GM19463 (cell line): ENCODE results near the gene RPH3AL.
"Not testable (repeated sequence)": the region's sequence is repeated elsewhere in the genome, so short reads cannot be mapped to it uniquely, and the experiment has no call there.

Experiments
- ATAC-seq: cut with Tn5 transposase; IDR thresholded peaks from one replicate; pipeline ENCODE4 v1.9.1; 2021; ENCODE audit warnings: mild to moderate bottlenecking, moderate library complexity; ENCODE audit not compliant: unreplicated experiment

RPH3AL gene

DNA sequence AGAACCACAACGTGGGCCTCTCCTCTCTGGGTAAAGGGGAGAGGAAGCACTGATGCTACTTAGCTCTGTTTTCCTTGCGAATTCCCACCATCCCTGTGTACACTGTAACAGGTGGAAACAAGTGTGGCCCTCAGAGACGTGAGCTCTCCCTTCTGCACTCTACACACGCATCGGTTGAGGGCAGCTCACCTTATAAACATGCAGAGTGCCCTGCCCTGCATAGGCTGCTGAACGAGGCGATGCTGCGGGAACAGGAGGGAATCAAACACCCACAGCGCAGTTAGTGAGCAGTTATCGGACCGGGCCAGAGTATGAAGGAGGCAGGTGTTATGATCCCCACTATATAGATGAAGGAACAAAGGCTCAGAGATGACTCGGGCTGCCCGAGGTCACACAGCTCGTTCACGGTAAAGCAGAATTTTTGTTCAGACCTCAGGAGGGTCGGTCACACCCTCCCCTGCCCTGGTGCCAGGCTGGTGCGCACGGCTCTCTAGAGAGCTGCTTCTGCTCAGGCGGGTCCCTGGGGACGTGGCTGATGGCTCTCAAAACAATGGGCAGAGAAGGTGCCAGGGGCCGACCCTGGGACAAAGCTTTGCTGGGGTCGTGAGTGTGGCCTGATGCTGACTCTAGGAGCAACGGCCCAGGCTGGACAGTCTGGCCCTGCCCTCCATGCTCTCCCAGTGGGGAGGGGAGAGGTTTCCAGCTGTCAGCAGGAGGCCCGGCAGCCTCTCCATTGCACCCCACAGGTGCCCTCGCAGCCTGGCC lies 68.5 kb downstream of the RPH3AL start:
- ATAC-seq, result no peak

DNA sequence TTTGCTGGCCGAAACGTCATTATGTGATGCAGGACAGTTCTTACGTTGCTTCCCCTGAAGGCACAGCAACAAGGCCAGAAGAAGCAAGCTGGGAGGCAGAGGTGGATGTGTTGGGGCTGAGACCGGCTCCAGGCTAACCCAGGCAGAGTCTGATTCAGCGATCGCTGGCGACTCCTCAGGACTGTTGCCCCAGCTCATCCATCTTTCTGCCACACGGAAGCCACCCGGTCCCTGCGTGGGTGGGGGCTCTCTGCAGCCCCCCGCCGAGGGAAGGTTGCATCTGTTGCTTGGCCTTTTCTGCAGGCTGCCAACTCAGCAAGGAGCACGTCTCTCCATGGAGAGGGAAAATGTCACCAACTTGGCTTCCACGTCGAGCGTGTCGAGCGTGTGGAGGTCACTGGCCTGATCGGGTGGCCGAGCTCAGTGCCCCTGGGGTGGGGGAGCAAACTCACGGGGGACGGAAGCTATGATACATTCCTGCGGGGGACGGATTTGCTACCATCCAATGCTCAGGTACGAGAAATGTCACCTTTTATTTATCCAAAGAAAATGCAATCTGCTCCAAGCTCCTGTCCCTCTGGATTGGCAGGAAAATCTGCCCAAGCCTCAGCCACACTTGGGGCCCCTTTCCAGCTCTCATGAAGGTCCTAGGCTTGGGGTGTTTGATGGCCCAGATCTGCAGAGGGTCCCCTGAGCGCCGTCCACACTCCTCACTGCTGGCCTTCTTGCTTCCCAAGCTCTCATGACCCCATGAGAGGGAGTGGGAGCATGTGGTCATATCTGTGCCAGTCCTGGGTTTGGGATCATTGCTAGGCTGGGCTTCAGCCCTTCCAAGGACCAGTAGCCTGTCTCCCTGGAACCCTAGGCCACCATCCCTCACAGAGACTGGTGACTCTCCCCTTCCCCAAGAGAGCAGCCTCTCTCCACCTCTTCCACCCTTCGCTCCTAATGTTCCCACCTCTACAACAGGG lies 69.4 kb downstream of the RPH3AL start:
- no peak for ATAC-seq

DNA sequence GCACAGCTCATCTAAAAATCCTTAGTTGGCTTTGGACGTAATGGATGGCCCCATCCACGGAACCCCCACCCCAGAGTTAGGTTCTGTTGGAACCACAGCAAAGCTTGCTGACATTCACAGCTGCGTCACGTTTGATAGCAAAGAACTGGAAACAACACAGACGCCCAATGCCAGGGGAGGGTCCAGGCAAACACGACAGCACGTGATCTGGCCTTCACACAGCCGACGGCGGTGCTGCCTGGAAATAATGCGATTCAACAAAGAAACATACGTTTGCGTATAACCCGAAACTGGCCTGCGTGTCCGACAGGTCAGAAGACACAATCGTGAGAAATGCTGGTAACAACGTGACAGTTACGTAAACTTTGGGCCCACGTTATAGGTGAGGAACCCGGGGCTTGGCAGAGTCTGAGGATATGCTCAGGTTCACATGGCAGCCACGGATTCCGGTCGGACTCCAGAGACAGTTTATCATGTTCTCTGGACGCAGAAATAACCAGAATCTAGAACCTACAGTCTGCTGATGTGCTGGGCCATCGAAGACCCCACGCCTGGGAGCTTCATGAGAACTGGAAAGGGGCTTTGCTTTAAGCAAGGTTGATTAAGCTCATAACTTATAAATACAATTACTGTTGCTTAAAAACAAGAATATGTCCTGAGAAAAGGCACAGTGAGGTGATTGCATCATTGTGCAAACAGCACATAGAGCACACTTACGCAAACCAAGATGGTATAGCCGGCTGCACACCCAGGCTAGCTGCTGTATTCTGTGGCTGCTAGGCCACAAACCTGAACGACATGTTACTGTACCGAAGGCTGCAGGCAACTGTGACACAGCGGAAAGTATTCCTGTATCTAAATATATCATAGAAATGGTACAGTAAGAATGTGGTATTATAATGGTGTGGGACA lies 70.4 kb downstream of the RPH3AL start:
- no peak for ATAC-seq

DNA sequence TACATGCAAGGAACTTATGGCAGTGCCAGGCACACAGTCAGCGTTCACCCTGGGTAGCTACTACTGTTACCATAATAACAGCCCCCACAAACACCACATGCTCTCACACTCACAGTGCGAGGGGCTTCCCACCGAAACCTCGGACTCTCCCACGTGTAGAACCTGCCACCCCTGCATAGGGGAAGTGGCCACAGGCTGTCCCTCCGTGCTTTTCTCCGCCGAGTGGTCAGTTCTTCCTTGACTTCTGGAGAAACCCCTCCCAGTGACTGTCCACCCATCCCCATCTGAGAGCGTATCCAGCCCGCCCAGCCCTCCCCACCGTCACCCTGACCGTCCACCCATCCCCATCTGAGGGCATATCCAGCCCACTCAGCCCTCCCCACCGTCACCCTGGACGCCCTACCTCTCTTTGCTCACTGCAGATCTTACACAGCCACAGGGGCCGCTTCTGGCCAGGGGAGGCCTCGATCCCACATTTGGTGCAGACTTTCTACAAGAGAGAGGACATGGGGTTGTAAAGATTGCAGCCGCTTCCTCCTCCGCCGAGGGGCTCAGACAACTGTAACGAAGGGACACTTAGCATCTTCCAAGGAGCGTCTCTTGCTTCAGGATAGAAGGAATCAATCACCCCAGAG lies 71.1 kb downstream of the RPH3AL start:
- no peak for ATAC-seq

DNA sequence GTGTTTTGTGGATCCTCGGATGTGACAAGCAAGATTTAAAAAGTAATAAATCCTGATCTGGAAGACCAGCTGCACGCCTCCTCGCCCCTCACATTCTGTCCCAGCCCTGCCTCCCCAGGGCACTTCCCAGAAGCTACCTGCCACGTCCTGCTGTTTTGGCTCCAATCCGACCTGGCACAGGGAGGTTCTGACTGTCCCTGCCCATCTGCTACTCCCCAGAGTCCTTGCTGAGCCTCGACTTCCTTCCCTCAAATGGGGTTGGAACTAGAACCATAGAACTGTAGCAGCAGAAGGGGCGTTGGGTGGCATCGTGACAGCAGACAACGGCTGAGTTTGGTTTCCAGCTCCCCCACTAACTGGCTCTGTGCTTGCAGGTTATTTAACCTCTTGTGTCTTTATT lies 71.7 kb downstream of the RPH3AL start:
- ATAC-seq, result no peak

DNA sequence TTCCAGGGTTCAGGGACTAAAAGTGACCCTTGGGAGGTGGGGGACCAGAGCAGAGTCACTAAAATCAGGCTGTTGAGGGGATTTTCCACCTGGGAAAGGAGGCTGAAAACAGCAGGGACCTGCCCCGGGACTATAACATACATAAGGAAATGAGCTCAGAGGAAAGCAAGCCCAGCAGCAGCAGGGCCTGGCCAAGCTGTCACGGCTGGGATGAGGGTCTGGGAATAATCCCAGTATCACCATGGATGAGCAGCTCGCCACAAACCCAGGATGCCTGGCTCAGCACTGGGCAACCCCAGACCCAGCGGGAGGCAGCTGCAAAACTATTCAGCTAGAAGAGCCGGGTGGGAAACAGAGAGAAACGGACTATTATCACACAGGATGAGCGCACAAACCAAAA lies 72.4 kb downstream of the RPH3AL start:
- no peak for ATAC-seq

DNA sequence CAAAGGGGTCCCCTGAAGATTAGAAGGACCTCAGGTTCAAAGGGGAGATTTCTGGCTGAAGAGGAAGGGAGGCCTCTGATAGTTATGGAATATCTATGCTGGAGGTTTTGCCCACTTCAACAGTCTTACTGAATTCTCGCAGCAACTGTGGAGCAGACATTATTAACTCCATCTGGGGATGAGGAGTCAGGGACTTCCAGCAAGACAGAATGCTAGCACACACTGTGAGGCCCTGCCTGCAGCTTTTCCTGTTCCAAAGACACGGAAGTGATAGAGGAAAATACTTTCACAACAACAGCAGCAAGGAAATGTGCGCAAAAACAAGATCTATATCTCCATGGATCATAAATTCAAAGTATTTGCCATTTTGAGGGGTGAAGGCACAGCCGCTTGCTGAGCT lies 72.8 kb downstream of the RPH3AL start:
- ATAC-seq, result no peak

DNA sequence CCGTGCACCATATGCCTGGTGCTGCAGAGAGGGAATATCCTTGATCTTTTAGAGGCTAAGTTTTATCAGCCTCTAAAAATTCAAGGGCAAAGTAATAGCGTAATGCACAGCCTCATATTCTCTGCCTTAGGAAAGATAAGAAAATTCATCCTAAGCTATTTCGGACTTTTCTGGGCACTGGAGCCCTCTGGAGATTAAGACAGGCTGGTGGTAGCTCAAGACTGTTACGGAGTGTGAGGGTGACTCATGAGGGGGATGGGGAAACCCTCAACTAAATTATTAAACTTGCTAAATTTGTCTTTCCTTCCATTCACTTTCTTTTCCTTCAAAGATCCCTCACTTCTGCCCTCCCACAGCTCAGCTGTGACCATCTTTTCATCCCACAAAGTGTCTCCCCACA lies 73.3 kb downstream of the RPH3AL start:
- no peak for ATAC-seq

DNA sequence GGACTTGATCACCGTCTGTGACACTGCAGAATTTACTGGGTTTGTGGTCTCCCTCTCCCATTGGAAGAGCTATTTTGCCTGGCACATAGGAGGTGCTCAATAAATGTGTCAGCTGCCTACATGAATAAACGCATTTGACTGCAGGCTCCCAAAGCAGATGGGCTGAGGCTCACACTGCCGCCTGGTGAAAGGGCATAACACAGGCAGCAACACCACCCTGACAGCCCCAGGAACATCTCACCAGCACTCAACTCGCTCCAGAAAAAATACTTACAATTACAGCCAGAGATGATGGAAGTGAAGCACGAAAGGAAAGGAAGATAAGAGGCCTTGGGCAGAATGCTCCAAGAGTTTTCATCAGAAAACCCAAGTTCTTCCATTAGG lies 73.9 kb downstream of the RPH3AL start:
- no peak for ATAC-seq

DNA sequence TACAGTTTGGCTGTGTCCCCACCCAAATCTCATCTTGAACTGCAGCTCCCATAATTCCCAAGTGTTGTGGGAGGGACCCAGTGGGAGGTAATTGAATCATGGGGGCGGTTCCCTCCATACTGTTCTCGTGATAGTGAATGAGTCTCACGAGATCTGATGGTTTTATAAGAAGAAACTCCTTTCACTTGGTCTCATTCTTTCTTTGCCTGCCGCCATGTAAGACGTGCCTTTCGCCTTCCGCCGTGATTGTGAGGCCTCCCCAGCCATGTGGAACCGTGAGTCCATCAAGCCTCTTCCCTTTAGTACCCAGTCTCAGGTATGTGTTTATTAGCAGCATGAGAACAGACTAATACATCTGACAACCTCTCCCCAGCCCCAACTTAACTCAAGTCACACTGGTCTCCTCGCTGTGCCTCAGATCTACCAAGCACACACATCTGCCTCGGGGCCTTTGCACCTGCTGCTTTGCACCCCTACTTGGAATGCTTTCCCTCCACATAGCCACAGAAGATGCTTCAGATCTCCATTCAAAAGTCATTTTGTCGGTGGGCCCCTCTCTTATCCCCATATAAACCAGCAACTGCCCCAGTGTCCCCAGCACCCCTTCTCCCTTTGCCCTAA lies 74.4 kb downstream of the RPH3AL start:
- no peak for ATAC-seq

DNA sequence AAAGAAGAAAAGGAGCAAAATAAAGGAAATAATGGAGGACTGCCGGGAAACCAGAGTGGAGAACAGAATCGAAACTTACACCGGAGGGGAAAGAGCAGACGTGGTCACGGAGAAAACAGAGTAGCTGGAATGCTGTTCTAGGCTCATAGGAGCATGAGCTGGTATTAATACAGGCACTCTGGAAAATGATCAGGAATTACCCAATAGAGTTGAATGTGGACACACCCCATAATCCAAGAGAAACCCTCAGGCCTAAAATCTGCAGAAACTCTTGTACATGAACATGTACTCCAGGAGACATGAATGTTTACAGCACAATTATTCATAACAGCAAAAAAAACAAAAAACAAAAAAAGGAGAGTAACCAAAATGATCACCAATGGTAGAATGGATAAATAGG lies 77.7 kb downstream of the RPH3AL start:
- ATAC-seq, result no peak

DNA sequence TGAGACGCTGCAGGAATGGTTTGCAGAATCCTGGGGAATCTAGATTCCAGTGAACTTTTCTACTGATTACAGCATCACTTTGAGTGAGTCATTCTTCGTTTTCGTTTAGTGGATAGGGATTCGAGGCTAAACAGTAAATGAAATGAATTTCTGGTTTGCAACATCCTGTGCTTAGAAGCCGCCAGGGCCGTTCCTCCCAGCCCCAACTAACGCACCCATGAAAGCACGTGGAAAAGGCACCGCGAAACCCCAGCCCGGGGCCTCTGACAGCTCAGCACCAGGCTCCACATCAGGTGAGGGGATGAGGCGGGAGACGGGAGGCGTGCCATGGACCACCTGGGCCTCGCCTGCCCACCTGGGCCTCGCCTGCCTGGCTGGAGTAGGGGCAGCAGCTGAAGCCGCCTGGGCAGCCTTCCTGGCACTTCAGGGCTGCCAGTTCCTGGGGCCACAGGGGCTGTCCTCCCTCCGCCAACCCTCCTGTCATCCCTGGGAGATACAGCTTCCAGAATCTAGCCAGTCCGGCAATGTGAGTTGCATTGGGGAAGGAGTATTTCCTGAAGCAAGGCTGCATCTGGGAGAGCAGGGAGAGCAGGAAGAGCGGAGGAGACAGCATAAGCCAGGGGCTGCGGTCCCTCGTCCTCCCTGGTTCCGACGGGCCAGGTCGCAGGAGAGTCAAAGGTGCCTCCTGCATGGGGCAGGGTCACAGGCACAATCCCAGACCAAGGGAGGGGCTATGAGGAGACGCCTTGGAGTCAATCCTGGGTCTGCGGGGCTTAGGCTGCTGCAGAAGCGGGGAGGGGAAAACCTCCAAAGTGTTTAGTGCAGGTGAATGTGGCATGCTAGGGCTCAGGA lies 78.4 kb downstream of the RPH3AL start:
- ATAC-seq, result no peak

DNA sequence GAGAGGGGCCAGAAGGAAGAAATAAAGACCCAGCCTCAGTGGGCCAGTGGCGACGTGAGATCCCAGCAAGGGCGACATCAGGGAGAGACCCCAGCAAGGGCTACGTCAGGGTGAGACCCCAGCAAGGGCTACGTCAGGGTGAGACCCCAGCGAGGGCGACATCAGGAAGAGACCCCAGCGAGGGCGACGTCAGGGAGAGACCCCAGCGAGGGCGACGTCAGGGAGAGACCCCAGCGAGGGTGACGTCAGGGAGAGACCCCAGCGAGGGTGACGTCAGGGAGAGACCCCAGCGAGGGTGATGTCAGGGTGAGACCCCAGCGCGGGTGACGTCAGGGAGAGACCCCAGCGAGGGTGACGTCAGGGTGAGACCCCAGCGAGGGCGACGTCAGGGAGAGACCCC lies 79.8 kb downstream of the RPH3AL start:
- not testable (repeated sequence) for ATAC-seq

DNA sequence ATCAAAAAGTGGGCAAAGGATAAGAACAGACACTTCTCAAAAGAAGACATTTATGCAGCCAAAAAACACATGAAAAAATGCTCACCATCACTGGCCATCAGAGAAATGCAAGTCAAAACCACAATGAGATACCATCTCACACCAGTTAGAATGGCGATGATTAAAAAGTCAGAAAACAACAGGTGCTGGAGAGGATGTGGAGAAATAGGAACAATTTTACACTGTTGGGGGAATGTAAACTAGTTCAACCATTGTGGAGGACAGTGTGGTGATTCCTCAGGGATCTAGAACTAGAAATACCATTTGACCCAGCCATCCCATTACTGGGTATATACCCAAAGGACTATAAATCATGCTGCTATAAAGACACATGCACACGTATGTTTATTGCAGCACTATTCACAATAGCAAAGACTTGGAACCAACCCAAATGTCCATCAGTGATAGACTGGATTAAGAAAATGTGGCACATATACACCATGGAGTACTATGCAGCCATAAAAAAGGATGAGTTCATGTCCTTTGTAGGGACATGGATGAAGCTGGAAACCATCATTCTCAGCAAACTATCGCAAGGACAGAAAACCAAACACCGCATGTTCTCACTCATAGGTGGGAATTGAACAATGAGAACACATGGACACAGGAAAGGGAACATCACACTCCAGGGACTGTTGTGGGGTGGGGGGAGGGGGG lies 80.5 kb downstream of the RPH3AL start:
- not testable (repeated sequence) for ATAC-seq

DNA sequence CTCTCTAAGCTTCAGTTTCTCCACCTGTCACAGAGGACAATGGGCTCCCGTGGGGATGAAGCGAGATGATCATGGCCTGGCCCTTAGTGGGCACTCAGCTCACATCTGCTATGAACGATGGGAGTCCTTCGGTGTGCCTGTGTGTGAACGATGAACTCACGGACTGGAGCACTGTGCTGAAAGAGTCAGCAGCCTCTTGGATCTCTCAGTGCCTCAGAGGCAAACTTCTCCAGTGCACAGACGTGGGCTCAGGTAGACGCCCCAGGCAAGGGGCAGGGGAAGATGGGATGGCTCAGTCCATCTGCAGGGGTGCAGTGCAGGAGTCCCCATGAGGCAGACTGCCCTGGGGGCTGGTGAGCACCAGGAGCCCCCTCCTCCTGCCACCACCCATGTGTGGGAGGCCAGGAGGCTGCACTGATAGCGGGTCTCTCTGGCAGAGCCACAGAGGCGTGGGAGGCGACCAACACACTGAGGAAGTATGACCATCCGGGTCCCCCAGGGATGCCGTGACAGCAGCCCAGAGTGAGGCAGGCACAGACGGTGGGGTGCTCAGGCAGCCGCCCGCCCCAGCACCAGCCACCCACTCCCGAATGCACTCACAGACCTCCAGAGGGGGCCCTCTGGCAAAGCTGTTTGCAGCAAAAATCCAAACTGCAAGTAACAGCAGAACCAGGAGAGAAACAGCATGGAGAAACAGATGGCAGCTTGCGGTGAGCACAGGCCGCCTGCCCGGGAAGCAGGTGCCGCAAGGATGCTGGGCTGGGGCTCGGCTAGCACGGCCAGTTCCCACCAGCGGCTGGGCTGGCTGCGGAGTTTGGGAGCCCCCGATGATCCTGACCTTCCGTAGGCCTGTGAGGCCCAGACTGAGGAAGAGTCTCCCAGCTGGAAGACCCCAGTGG lies 82.7 kb downstream of the RPH3AL start:
- ATAC-seq, result no peak

DNA sequence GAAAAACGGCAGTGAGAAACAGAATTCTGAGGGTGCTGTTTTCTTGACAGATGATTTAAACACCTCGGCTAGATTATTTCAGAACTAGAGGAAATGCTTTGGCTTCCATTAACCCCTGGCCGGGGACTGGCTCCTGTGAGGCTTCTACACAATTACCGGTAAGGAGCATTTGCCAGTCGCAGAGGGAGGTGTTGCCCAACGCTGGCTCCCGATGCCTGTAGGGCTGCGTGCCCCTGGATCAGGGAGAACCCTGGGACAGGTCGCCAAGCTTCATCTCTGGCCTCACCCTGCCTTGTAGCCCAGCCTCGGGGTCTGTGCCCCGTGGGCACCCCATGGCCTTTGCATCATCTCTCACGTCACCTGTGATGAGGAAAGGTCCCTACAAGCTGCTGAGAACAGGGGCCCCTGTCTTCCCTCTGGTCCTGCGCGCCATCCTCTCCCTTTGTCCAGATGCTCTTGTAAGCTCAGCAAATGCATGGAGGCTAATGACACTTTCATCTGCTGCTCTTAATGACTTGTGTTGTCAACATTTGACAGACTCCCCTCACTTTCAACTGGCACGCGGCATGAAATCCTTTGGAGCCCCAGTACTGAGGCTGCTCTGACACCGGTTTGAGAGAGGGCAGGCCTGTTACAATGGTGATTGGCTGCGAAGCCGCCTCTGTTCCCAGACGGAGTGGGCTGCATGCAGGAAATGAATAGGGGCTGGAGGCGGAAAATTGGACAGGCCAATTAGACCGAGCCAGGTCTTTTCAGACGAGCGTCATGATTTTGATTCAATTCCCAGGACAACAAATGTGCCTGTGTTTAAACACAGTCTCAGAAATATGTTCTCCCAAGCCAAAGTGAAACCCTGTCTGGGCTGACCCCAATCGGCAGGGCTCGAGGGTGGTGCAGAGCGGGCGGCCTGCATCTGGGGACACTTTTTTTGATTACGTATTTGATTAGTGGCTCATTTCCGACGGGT lies 85.6 kb downstream of the RPH3AL start:
- ATAC-seq, result no peak
